Parathyroid adenoma (tissue), 2 donors: ENCODE results near the gene UBA52.

Experiments
- H2AFZ ChIP-seq: fragments of 300-600 bp; sonication (generic); one replicate; pipeline ENCODE4 v1.7.0; 2017; ENCODE audit warnings: antibody characterized with exemption, mild to moderate bottlenecking
- H3K27ac ChIP-seq: fragments of 300-600 bp; sonication (generic); one replicate; pipeline ENCODE4 v1.7.0; 2017
- H3K27me3 ChIP-seq: fragments of 300-600 bp; sonication (generic); one replicate; pipeline ENCODE4 v1.7.0; 2017; ENCODE audit warnings: low read length; ENCODE audit not compliant: control insufficient read depth, insufficient read depth
- H3K36me3 ChIP-seq: fragments of 300-600 bp; sonication (generic); one replicate; pipeline ENCODE4 v1.7.0; 2017; ENCODE audit warnings: low read length; ENCODE audit not compliant: control insufficient read depth, insufficient read depth
- H3K4me1 ChIP-seq: fragments of 300-600 bp; sonication (generic); one replicate; pipeline ENCODE4 v1.7.0; 2017; ENCODE audit warnings: control low read depth
- H3K4me2 ChIP-seq: fragments of 300-600 bp; sonication (generic); one replicate; pipeline ENCODE4 v1.7.0; 2017; ENCODE audit warnings: low read length
- H3K4me3 ChIP-seq: fragments of 300-600 bp; sonication (generic); one replicate; pipeline ENCODE4 v1.7.0; 2017; ENCODE audit warnings: low read depth, low read length
- H3K79me2 ChIP-seq: fragments of 300-600 bp; sonication (generic); one replicate; pipeline ENCODE4 v1.7.0; 2017; ENCODE audit warnings: control low read depth
- H3K9ac ChIP-seq: fragments of 300-600 bp; sonication (generic); one replicate; pipeline ENCODE4 v1.7.0; 2017; ENCODE audit warnings: mild to moderate bottlenecking
- H3K9me3 ChIP-seq: fragments of 300-600 bp; sonication (generic); one replicate; pipeline ENCODE4 v1.7.0; 2017; ENCODE audit warnings: low read length; ENCODE audit not compliant: control insufficient read depth
- CTCF ChIP-seq: fragments of 300-600 bp; sonication (generic); IDR thresholded peaks from one replicate; pipeline ENCODE4 v1.7.0; 2017; ENCODE audit warnings: antibody characterized with exemption, mild to moderate bottlenecking
- donor health status: primary hyperparathyroidism.

UBA52 gene

DNA sequence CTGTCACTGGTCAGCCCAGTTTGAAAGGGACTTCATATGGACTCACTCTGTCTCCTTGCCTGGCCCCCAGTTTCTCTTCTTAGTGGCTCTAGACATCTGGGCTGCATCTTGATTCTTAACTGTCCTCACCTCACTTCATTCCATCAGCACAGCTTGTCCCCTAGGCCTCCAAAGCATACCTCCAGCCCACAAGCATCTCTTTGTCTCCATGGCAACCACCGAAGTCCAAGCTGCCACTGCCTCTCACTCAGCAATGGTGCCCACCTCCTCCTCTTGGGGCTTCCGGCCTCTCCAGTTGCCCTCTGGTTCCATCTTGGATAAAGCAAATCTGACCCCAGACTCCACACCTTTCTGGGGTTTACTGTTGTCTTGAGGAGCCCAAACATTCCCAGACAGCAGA, 55.2 kb downstream of the UBA52 start:
- TF ChIP-seq CTCF: no peak
- no peak overlapping the region for H3K27ac ChIP-seq
- H3K9me3 ChIP-seq: no peaks in the 10 kb centered on the region
- H3K4me3 ChIP-seq: no peak overlapping the region
- H3K9ac ChIP-seq: no peak overlapping the region
- no peak overlapping the region for H3K4me2 ChIP-seq
- H2AFZ ChIP-seq: no peak overlapping the region
- H3K4me1 ChIP-seq: no peaks in the 10 kb centered on the region
- H3K79me2 ChIP-seq: no peaks in the 10 kb centered on the region
- H3K27me3 ChIP-seq: no peaks in the 10 kb centered on the region
- H3K36me3 ChIP-seq: no peaks in the 10 kb centered on the region
